ENCODE data around the gene CYP26B1. TPM values are rescaled to one million over a fixed set of nuclear protein-coding genes. Genes with fewer than 3 reads are reported as not detected.

CYP26B1 gene
- polyA plus RNA-seq, 1 donor (not counting 4 experiments of a cell fraction or from before 2014, with no cell fraction given), result 1.2 TPM

DNA sequence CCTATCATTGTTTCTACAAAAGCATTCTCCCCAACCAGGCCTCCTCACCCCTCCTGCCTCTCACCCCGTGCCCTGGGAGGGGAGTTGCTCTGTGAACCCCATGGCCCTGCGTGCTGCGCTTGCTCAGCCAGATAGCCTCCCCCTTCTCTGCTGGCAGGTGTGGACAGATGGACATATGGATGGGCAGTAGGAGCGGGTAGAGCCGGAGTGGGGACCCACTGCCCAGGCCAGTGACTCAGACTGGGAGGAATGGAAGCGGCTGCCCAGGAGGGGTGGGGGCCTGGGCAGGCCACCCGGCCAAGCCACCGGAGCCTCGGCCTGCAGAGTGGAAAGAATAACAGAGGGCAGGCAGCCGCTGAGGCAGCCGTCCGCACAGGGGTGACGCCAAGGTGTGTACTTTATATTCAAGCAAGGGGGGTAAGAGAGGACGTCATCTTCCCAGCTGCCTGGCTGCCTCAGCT lies 8.7 kb downstream of the CYP26B1 start:
- TF ChIP-seq EZH2 (IDR thresholded peaks at IDR 0.05; ENCODE audit: low read length) (no peak), CTCF (optimal IDR thresholded peaks at IDR 0.05 in 1 of 3, IDR thresholded peaks at IDR 0.05 in 1 of 3, conservative IDR thresholded peaks at IDR 0.05 in 1 of 3; ENCODE audit: extremely low read depth in 1 of 3, insufficient read depth in 2 of 3, low read length in 3 of 3) (no peak)
- Histone ChIP-seq H3K9ac (ENCODE audit: control insufficient read depth, extremely low read depth, insufficient read depth, low read length) (no peak overlapping the region), H3K36me3 (ENCODE audit: control insufficient read depth in 2 of 2, extremely low read depth in 1 of 2, insufficient read depth in 2 of 2, low read length in 2 of 2) (no peaks in the 10 kb centered on the region), H2AFZ (ENCODE audit: control insufficient read depth, low read length) (no peak overlapping the region), H3K4me2 (ENCODE audit: control insufficient read depth, extremely low read depth, insufficient read depth, low read depth, low read length) (no peak overlapping the region), H3K9me3 (ENCODE audit: control insufficient read depth, low read depth, low read length) (no peaks in the 10 kb centered on the region), H4K20me1 (ENCODE audit: control insufficient read depth, extremely low read depth, insufficient read depth, low read length) (no peaks in the 10 kb centered on the region), H3K27me3 (ENCODE audit: control insufficient read depth, extremely low read depth, insufficient read depth, low read length) (peaks cover 12% of the 10 kb centered on the region), H3K9me1 (ENCODE audit: control insufficient read depth, extremely low read depth, insufficient read depth, low read length) (no peaks in the 10 kb centered on the region), H3K4me3 (ENCODE audit: control insufficient read depth in 2 of 3, extremely low read depth in 1 of 3, insufficient read depth in 2 of 3, low read depth in 1 of 3, low read length in 3 of 3) (no peak overlapping the region), H3K79me2 (ENCODE audit: control insufficient read depth, insufficient read depth, low read length) (no peaks in the 10 kb centered on the region), H3K4me1 (ENCODE audit: control insufficient read depth, extremely low read depth, insufficient read depth, low read length) (peaks cover 9% of the 10 kb centered on the region), H3K27ac (ENCODE audit: control insufficient read depth, insufficient read depth, low read length) (no peak overlapping the region)
- DNase-seq (ENCODE audit: low read depth, low spot score) (no peak), FAIRE-seq (no peak)
- dilution Hi-C loops (cut with MboI; ENCODE audit: extremely low pct_ligation_motif_present, low sequenced_read_pairs), result no loop called here

- no peaks in the 10 kb centered on the region for H3K9me3 ChIP-seq (ENCODE audit: control insufficient read depth, low read depth, low read length)
- H3K4me1 ChIP-seq (ENCODE audit: control insufficient read depth, extremely low read depth, insufficient read depth, low read length), result peaks cover 6% of the 10 kb centered on the region
- H3K79me2 ChIP-seq (ENCODE audit: control insufficient read depth, insufficient read depth, low read length), result no peaks in the 10 kb centered on the region
- H2AFZ ChIP-seq (ENCODE audit: control insufficient read depth, low read length), result no peak overlapping the region
- no peak overlapping the region for H3K9ac ChIP-seq (ENCODE audit: control insufficient read depth, extremely low read depth, insufficient read depth, low read length)
- H3K9me1 ChIP-seq (ENCODE audit: control insufficient read depth, extremely low read depth, insufficient read depth, low read length), result no peaks in the 10 kb centered on the region
- TF ChIP-seq CTCF (optimal IDR thresholded peaks at IDR 0.05 in 1 of 3, IDR thresholded peaks at IDR 0.05 in 1 of 3, conservative IDR thresholded peaks at IDR 0.05 in 1 of 3; ENCODE audit: extremely low read depth in 1 of 3, insufficient read depth in 2 of 3, low read length in 3 of 3), result no peak
- TF ChIP-seq EZH2 (IDR thresholded peaks at IDR 0.05; ENCODE audit: low read length), result no peak
- H3K4me3 ChIP-seq (ENCODE audit: control insufficient read depth in 2 of 3, extremely low read depth in 1 of 3, insufficient read depth in 2 of 3, low read depth in 1 of 3, low read length in 3 of 3), result no peak overlapping the region
- FAIRE-seq (no peak), DNase-seq (ENCODE audit: low read depth, low spot score) (no peak)
- H3K27ac ChIP-seq (ENCODE audit: control insufficient read depth, insufficient read depth, low read length), result no peak overlapping the region
- dilution Hi-C loops (cut with MboI; ENCODE audit: extremely low pct_ligation_motif_present, low sequenced_read_pairs), result no loop called here
- no peak overlapping the region for H3K4me2 ChIP-seq (ENCODE audit: control insufficient read depth, extremely low read depth, insufficient read depth, low read depth, low read length)
- H3K36me3 ChIP-seq (ENCODE audit: control insufficient read depth in 2 of 2, extremely low read depth in 1 of 2, insufficient read depth in 2 of 2, low read length in 2 of 2), result no peaks in the 10 kb centered on the region
- peaks cover 6% of the 10 kb centered on the region for H3K27me3 ChIP-seq (ENCODE audit: control insufficient read depth, extremely low read depth, insufficient read depth, low read length)
- no peaks in the 10 kb centered on the region for H4K20me1 ChIP-seq (ENCODE audit: control insufficient read depth, extremely low read depth, insufficient read depth, low read length)
Observed at GRCh38 chr2:72138011-72138881, 9.4 kb downstream of the CYP26B1 start.

All from keratinocyte (primary cell).